HCT116 (cell line): ENCODE data around the gene MRPL20. TPM values are rescaled to one million over a fixed set of nuclear protein-coding genes. Genes with fewer than 3 reads are reported as not detected.

ENCODE experiments used
- ATAC-seq: fragments of 200-7000 bp; cut with Tn5 transposase; 2 replicates; pipeline ENCODE4 v1.9.1; 2020; ENCODE audit warnings: mild to moderate bottlenecking, moderate library complexity
- BruUV-seq: library from RNA; stranded (reverse); fragments of 400-500 nt; replicated peaks from 2 replicates; lab custom pipeline; 2021; lab: Mats Ljungman, UMichigan
- CTCF ChIA-PET: fragments of 300-600 bp; sonication (Branson Sonifier 250); formaldehyde crosslinking; loops from one replicate; lab custom pipeline; 2021; ENCODE audit warnings: antibody characterized with exemption; lab: Charles Lee
- POLR2A ChIA-PET: fragments of 300-600, 350-600 bp; sonication (Branson Sonifier 250); formaldehyde crosslinking; loops from one replicate; lab custom pipeline; 2021; ENCODE audit warnings: antibody characterized with exemption; lab: Charles Lee
- RAD21 ChIA-PET, 2 experiments: fragments of 300-600 bp; sonication (Branson Sonifier 250); formaldehyde crosslinking; loops; one replicate each; lab custom pipeline; 2023; ENCODE audit warnings: low total read pairs in 2 of 2; ENCODE audit not compliant: uncharacterized antibody in 2 of 2, unreplicated experiment in 2 of 2, low non-redundant PET in 1 of 2; lab: Charles Lee
- DNase-seq: peaks from one replicate; pipeline ENCODE4 v3.0.0-alpha.2; 2010; ENCODE audit warnings: low read depth, low spot score
- H2AFZ ChIP-seq: fragments of 200-600 bp; shearing (Covaris generic), sonication (generic); 2 replicates; pipeline ENCODE4 v1.6.1; 2017; ENCODE audit warnings: low read depth, mixed run types, mixed read lengths, antibody characterized with exemption, low read length; ENCODE audit not compliant: poor library complexity, severe bottlenecking
- H3K27ac ChIP-seq: 2 replicates; pipeline ENCODE4 v1.5.1; 2012; ENCODE audit warnings: low read depth, low read length
- H3K27me3 ChIP-seq: fragments of 200-600 bp; sonication (generic); 2 replicates; pipeline ENCODE4 v1.6.1; 2016; ENCODE audit warnings: mixed run types, low read length, mixed read lengths; ENCODE audit not compliant: insufficient read depth
- H3K36me3 ChIP-seq, 2 experiments: fragments of 200-500 bp in 1 of 2; fragments of 200-600 bp in 1 of 2; sonication (Bioruptor generic) in 1 of 2; sonication (generic) in 1 of 2; 2 replicates each; pipeline versions ENCODE4 v1.5.1 to v1.6.1; 2014 to 2016; ENCODE audit warnings: low read length in 2 of 2, inconsistent platforms in 1 of 2, mixed read lengths in 1 of 2, mixed run types in 1 of 2; ENCODE audit not compliant: insufficient read depth in 2 of 2, control insufficient read depth in 1 of 2
- H3K4me1 ChIP-seq, 2 experiments: fragments of 200-600 bp in 1 of 2; sonication (generic) in 1 of 2; 2 replicates each; pipeline versions ENCODE4 v1.5.1 to v1.6.1; 2012 to 2017; ENCODE audit warnings: low read length in 2 of 2, inconsistent platforms in 1 of 2, mild to moderate bottlenecking in 1 of 2, mixed read lengths in 1 of 2, mixed run types in 1 of 2, moderate library complexity in 1 of 2; ENCODE audit not compliant: insufficient read depth in 2 of 2, control insufficient read depth in 1 of 2
- H3K4me2 ChIP-seq: fragments of 200-600 bp; sonication (generic); 2 replicates; pipeline ENCODE4 v1.6.1; 2017; ENCODE audit warnings: mixed run types, low read length, mixed read lengths
- H3K4me3 ChIP-seq, 2 experiments: fragments of 200-600 bp in 1 of 2; sonication (generic) in 1 of 2; replicated peaks in 1 of 2; 2 replicates each; pipeline ENCODE4 v1.5.1; 2011 to 2016; ENCODE audit warnings: low read length in 2 of 2, control low read depth in 1 of 2, low read depth in 1 of 2, mild to moderate bottlenecking in 1 of 2, mixed read lengths in 1 of 2, mixed run types in 1 of 2
- H3K79me2 ChIP-seq: fragments of 200-600 bp; sonication (generic); 2 replicates; pipeline ENCODE4 v1.6.1; 2017; ENCODE audit warnings: mild to moderate bottlenecking, mixed run types, low read length, moderate library complexity, mixed read lengths; ENCODE audit not compliant: insufficient read depth
- H3K9ac ChIP-seq: fragments of 200-600 bp; sonication (generic); 2 replicates; pipeline ENCODE4 v1.6.1; 2016; ENCODE audit warnings: low read length, mixed read lengths
- H3K9me2 ChIP-seq: fragments of 200-600 bp; sonication (generic), shearing (Covaris generic); 2 replicates; pipeline ENCODE4 v1.6.1; 2017; ENCODE audit warnings: mixed run types, mild to moderate bottlenecking, moderate library complexity; ENCODE audit not compliant: insufficient read depth
- H3K9me3 ChIP-seq, 2 experiments: fragments of 200-500 bp in 1 of 2; fragments of 200-600 bp in 1 of 2; sonication (Bioruptor generic) in 1 of 2; sonication (generic) in 1 of 2; 2 replicates each; pipeline ENCODE4 v1.6.1; 2014 to 2017; ENCODE audit warnings: low read length in 2 of 2, mixed read lengths in 2 of 2, inconsistent platforms in 1 of 2, low read depth in 1 of 2, mild to moderate bottlenecking in 1 of 2, mixed run types in 1 of 2, moderate library complexity in 1 of 2; ENCODE audit not compliant: control insufficient read depth in 1 of 2, insufficient read depth in 1 of 2
- H4K20me1 ChIP-seq: fragments of 200-600 bp; sonication (generic), shearing (Covaris generic); 2 replicates; pipeline ENCODE4 v1.6.1; 2017; ENCODE audit warnings: mixed run types, mild to moderate bottlenecking, moderate library complexity; ENCODE audit not compliant: insufficient read depth
- CBX3 ChIP-seq: IDR thresholded peaks from 2 replicates; pipeline ENCODE4 v1.6.1; 2012; ENCODE audit warnings: low read depth
- CEBPB ChIP-seq: IDR thresholded peaks from 2 replicates; pipeline ENCODE4 v1.6.1; 2012; ENCODE audit warnings: low read depth
- CTCF ChIP-seq, 3 experiments: fragments of 200-600 bp in 1 of 3; sonication (generic) in 1 of 3; IDR thresholded peaks in 2 of 3; conservative IDR thresholded peaks in 1 of 3; 2 replicates each; pipeline ENCODE4 v1.5.1; 2012 to 2017; ENCODE audit warnings: low read depth in 2 of 3, low read length in 2 of 3, antibody characterized with exemption in 1 of 3, borderline replicate concordance in 1 of 3, control low read depth in 1 of 3, mild to moderate bottlenecking in 1 of 3, mixed read lengths in 1 of 3, mixed run types in 1 of 3, moderate library complexity in 1 of 3; ENCODE audit not compliant: insufficient read depth in 1 of 3
- ELF1 ChIP-seq: IDR thresholded peaks from 2 replicates; pipeline ENCODE4 v1.6.1; 2012; ENCODE audit warnings: low read depth, borderline replicate concordance
- JUND ChIP-seq: IDR thresholded peaks from 2 replicates; pipeline ENCODE4 v1.6.1; 2012
- MAX ChIP-seq: IDR thresholded peaks from 2 replicates; pipeline ENCODE4 v1.6.1; 2012
- RAD21 ChIP-seq: IDR thresholded peaks from 2 replicates; pipeline ENCODE4 v1.6.1; 2012; ENCODE audit warnings: low read depth, mild to moderate bottlenecking
- REST ChIP-seq: IDR thresholded peaks from 2 replicates; pipeline ENCODE4 v1.6.1; 2012; ENCODE audit warnings: low read depth
- TCF7L2 ChIP-seq: IDR thresholded peaks from 2 replicates; pipeline ENCODE4 v1.7.0; 2011; ENCODE audit warnings: borderline replicate concordance, inconsistent platforms; ENCODE audit not compliant: insufficient read depth, insufficient read length; ENCODE audit errors: extremely low read depth
- ZBTB33 ChIP-seq: IDR thresholded peaks from 2 replicates; pipeline ENCODE4 v1.6.1; 2011; ENCODE audit warnings: mild to moderate bottlenecking, low read length, moderate library complexity; ENCODE audit not compliant: insufficient replicate concordance; ENCODE audit errors: extremely low read depth
- ZNF274 ChIP-seq: fragments of 200-500 bp; sonication (Bioruptor generic); IDR thresholded peaks from 2 replicates; pipeline ENCODE4 v1.6.1; 2014; ENCODE audit warnings: mild to moderate bottlenecking, low read depth, low read length, inconsistent platforms
- intact Hi-C: fragments of 100-400 bp; cut with micrococcal nuclease; formaldehyde crosslinking; loops from 2 replicates; pipeline ENCODE4 v1.10.0; 2022
- total RNA-seq: library from RNA; stranded (reverse); gene quantifications from one replicate; pipeline ENCODE4 v1.2.1, GENCODE V29; 2021; ENCODE audit not compliant: unreplicated experiment

The MRPL20 gene
- total RNA-seq, 1 experiment from 2014 or later, result 131 TPM

GRCh38 chr1:1387098-1388077 lies 19.7 kb downstream of the MRPL20 start:
- no peak for TF ChIP-seq CTCF (IDR thresholded peaks at IDR 0.05 in 2 of 3, conservative IDR thresholded peaks at IDR 0.05 in 1 of 3; ENCODE audit: borderline replicate concordance in 1 of 3, insufficient read depth in 1 of 3, low read depth in 2 of 3, low read length in 2 of 3)
- TF ChIP-seq ZNF274, result no peak
- TF ChIP-seq JUND, result no peak
- TF ChIP-seq CEBPB, result no peak
- no peak for TF ChIP-seq MAX
- TF ChIP-seq CBX3, result no peak
- no peak for TF ChIP-seq RAD21
- TF ChIP-seq REST, result no peak
- TF ChIP-seq TCF7L2, result no peak
- TF ChIP-seq ZBTB33, result no peak
- TF ChIP-seq ELF1, result no peak
- Histone ChIP-seq H3K9ac (no peak overlapping the region), H4K20me1 (peaks cover 8% of the 10 kb centered on the region; the same call in 1 of the 2 replicates), H3K79me2 (peaks cover 32% of the 10 kb centered on the region), H3K4me1 (no peaks in the 10 kb centered on the region), H3K9me2 (no peaks in the 10 kb centered on the region), H3K36me3 (peaks cover 51 to 61% of the 10 kb centered on the region in 2 experiments), H3K9me3 (no peaks in the 10 kb centered on the region), H3K4me3 (no peak overlapping the region), H3K27me3 (no peaks in the 10 kb centered on the region), H3K27ac (no peak overlapping the region), H3K4me2 (no peak overlapping the region), H2AFZ (no peak overlapping the region)
- DNase-seq (no peak), ATAC-seq (no peak)
- RAD21 ChIA-PET, result no interaction called here
- POLR2A ChIA-PET, result no interaction called here
- CTCF ChIA-PET, result no interaction called here
- intact Hi-C loops, result no loop called here
- BruUV-seq, result no TSS peak
